Smooth muscle cell (in vitro differentiated cells): ENCODE results near the gene SSH3. TPM values are rescaled to one million over a fixed set of nuclear protein-coding genes. Genes with fewer than 3 reads are reported as not detected.
"Not testable (repeated sequence)": the region's sequence is repeated elsewhere in the genome, so short reads cannot be mapped to it uniquely, and the experiment has no call there.

Experiments used
- DNase-seq: peaks from one replicate; lab custom pipeline; 2025; ENCODE audit not compliant: unreplicated experiment; lab: John Stamatoyannopoulos, UW
- H2AFZ ChIP-seq: fragments of 200-600 bp; sonication (generic); 2 replicates; pipeline ENCODE4 v1.6.0; 2016; ENCODE audit warnings: antibody characterized with exemption, low read depth, mild to moderate bottlenecking
- H3F3A ChIP-seq: fragments of 200-600 bp; sonication (generic); 2 replicates; pipeline ENCODE4 v1.6.0; 2017; ENCODE audit warnings: antibody characterized with exemption, low read depth
- H3K27ac ChIP-seq: fragments of 200-600 bp; sonication (generic); 2 replicates; pipeline ENCODE4 v1.5.1; 2016; ENCODE audit warnings: low read depth, mild to moderate bottlenecking
- H3K27me3 ChIP-seq: fragments of 200-600 bp; sonication (generic); 2 replicates; pipeline ENCODE4 v1.6.1; 2016; ENCODE audit warnings: low read depth, mild to moderate bottlenecking
- H3K36me3 ChIP-seq: fragments of 200-600 bp; sonication (generic); 2 replicates; pipeline ENCODE4 v1.5.1; 2016; ENCODE audit warnings: low read depth
- H3K4me1 ChIP-seq: fragments of 200-600 bp; sonication (generic); 2 replicates; pipeline ENCODE4 v1.5.1; 2016; ENCODE audit warnings: low read depth
- H3K4me2 ChIP-seq: fragments of 200-600 bp; sonication (generic); 2 replicates; pipeline ENCODE4 v1.6.0; 2016; ENCODE audit warnings: mild to moderate bottlenecking
- H3K4me3 ChIP-seq: fragments of 200-600 bp; sonication (generic); 2 replicates; pipeline ENCODE4 v1.5.1; 2016; ENCODE audit warnings: mild to moderate bottlenecking
- H3K79me2 ChIP-seq: fragments of 200-600 bp; sonication (generic); 2 replicates; pipeline ENCODE4 v1.6.0; 2016; ENCODE audit warnings: low read depth, mild to moderate bottlenecking
- H3K9ac ChIP-seq: fragments of 200-600 bp; sonication (generic); 2 replicates; pipeline ENCODE4 v1.6.0; 2016; ENCODE audit warnings: low read depth
- H3K9me3 ChIP-seq: fragments of 200-600 bp; sonication (generic); replicated peaks from 2 replicates; pipeline ENCODE4 v1.5.1; 2016; ENCODE audit warnings: low read depth
- H4K20me1 ChIP-seq: fragments of 200-600 bp; sonication (generic); 2 replicates; pipeline ENCODE4 v1.6.0; 2016; ENCODE audit warnings: low read depth
- CTCF ChIP-seq: fragments of 200-600 bp; sonication (generic); IDR thresholded peaks from 2 replicates; pipeline ENCODE4 v1.5.1; 2017; ENCODE audit warnings: borderline replicate concordance, mild to moderate bottlenecking, antibody characterized with exemption; ENCODE audit not compliant: insufficient read depth, poor library complexity, severe bottlenecking
- WGBS: methylation state at CpG from one replicate; pipeline ENCODE4 v1.1.7; 2016; ENCODE audit warnings: low lambda C conversion rate; 5-methylcytosine and 5-hydroxymethylcytosine counted together
- polyA plus RNA-seq: library from polyadenylated mRNA; unstranded; fragments of >200 nt; fragmentation: Nextera tagmentation; extraction: Ambion mirVana; gene quantifications from 2 replicates; pipeline ENCODE4 v1.2.1, GENCODE V29; 2016
- total RNA-seq: library from RNA; depleted of rRNA; stranded (reverse); fragments of >200 nt; gene quantifications from 2 replicates; pipeline ENCODE4 v1.2.3, GENCODE V29; 2014

The SSH3 gene
- total and polyA plus RNA-seq, 2 experiments from 2014 or later: 23.9 to 29.3 TPM

- DNase-seq: peak; percentile 94
- H4K20me1 ChIP-seq: no peaks in the 10 kb centered on the region
- no peaks in the 10 kb centered on the region for H3K4me1 ChIP-seq
- peak; percentile 80 for TF ChIP-seq CTCF
- H3K36me3 ChIP-seq: no peaks in the 10 kb centered on the region
- WGBS: under 1% methylated on average over 54 of the region's 55 CpGs
- no peaks in the 10 kb centered on the region for H3K27me3 ChIP-seq
- H3K4me3 ChIP-seq: peak overlapping the region; percentile 74
- no peaks in the 10 kb centered on the region for H3K9me3 ChIP-seq
- H3K4me2 ChIP-seq: peak overlapping the region; percentile 91
- no peaks in the 10 kb centered on the region for H3F3A ChIP-seq
- H3K9ac ChIP-seq: peak overlapping the region; percentile 75
- peak overlapping the region; percentile 65 for H3K27ac ChIP-seq
- H2AFZ ChIP-seq: peak overlapping the region; percentile 78
- no peaks in the 10 kb centered on the region for H3K79me2 ChIP-seq
Observed at GRCh38 chr11:67317205-67317887, 14.0 kb downstream of the SSH3 start.

GRCh38 chr11:67317888-67318555, 14.7 kb downstream of the SSH3 start:
- DNase-seq: no peak
- no peaks in the 10 kb centered on the region for H4K20me1 ChIP-seq
- no peaks in the 10 kb centered on the region for H3K36me3 ChIP-seq
- 4% methylated on average over 52 of the region's 53 CpGs for WGBS
- no peaks in the 10 kb centered on the region for H3K9me3 ChIP-seq
- H3K27ac ChIP-seq: peak overlapping the region; percentile 65
- TF ChIP-seq CTCF: no peak
- no peaks in the 10 kb centered on the region for H3K79me2 ChIP-seq
- no peaks in the 10 kb centered on the region for H3K4me1 ChIP-seq
- H3F3A ChIP-seq: no peaks in the 10 kb centered on the region
- peak overlapping the region; percentile 91 for H3K4me2 ChIP-seq
- H2AFZ ChIP-seq: peak overlapping the region; percentile 53
- no peaks in the 10 kb centered on the region for H3K27me3 ChIP-seq
- peak overlapping the region; percentile 74 for H3K4me3 ChIP-seq
- peak overlapping the region; percentile 75 for H3K9ac ChIP-seq

GRCh38 chr11:67318876-67319275, 15.5 kb downstream of the SSH3 start:
- not testable (repeated sequence) for H3K4me1 ChIP-seq, H4K20me1 ChIP-seq, H3K9me3 ChIP-seq, H3K27ac ChIP-seq, DNase-seq, H3K27me3 ChIP-seq, H3K9ac ChIP-seq, H3F3A ChIP-seq, H3K79me2 ChIP-seq, H3K36me3 ChIP-seq, H2AFZ ChIP-seq
- Histone ChIP-seq H3K4me3 (peak overlapping the region; percentile 74), H3K4me2 (peak overlapping the region; percentile 91)
- 93% methylated on average over 12 of the region's 12 CpGs for WGBS

GRCh38 chr11:67320011-67320410, 16.7 kb downstream of the SSH3 start:
- no peaks in the 10 kb centered on the region for H3K36me3 ChIP-seq
- H3K4me3 ChIP-seq: no peak overlapping the region
- WGBS: 88% methylated on average over 3 of the region's 3 CpGs
- H3K27ac ChIP-seq: no peak overlapping the region
- no peaks in the 10 kb centered on the region for H3F3A ChIP-seq
- DNase-seq: no peak
- no peaks in the 10 kb centered on the region for H3K4me1 ChIP-seq
- H3K9ac ChIP-seq: no peak overlapping the region
- no peaks in the 10 kb centered on the region for H4K20me1 ChIP-seq
- TF ChIP-seq CTCF: no peak
- no peak overlapping the region for H3K4me2 ChIP-seq
- no peaks in the 10 kb centered on the region for H3K27me3 ChIP-seq
- H3K79me2 ChIP-seq: no peaks in the 10 kb centered on the region
- no peak overlapping the region for H2AFZ ChIP-seq
- H3K9me3 ChIP-seq: no peaks in the 10 kb centered on the region
